GM18519 (cell line): ENCODE results near the gene ZDBF2.
A peak's percentile ranks its signal among the peaks of the same experiment; 100 is the strongest.
"Not testable (repeated sequence)": the region's sequence is repeated elsewhere in the genome, so short reads cannot be mapped to it uniquely, and the experiment has no call there.

Source experiments
- ATAC-seq: cut with Tn5 transposase; IDR thresholded peaks from one replicate; pipeline ENCODE4 v1.9.1; 2021; ENCODE audit warnings: mild to moderate bottlenecking, moderate library complexity; ENCODE audit not compliant: unreplicated experiment, low FRiP score

ZDBF2 gene

DNA sequence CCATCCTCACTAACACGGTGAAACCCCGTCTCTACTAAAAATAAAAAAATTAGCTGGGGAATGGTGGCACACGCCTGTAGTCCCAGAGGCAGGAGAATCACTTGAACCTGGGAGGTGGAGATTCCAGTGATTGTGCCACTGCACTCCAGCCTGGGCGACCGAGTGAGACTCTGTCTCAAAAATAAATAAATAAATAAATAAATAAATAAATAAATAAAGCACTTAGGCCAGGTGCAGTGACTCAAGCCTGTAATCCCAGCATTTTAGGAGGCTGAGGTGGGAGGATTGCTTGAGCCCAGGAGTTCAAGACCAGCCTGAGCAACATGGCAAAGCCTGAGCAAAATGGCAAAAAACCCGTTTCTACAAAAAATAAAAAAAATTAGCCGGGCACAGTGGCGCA, 15.8 kb upstream of the ZDBF2 start:
- not testable (repeated sequence) for ATAC-seq

DNA sequence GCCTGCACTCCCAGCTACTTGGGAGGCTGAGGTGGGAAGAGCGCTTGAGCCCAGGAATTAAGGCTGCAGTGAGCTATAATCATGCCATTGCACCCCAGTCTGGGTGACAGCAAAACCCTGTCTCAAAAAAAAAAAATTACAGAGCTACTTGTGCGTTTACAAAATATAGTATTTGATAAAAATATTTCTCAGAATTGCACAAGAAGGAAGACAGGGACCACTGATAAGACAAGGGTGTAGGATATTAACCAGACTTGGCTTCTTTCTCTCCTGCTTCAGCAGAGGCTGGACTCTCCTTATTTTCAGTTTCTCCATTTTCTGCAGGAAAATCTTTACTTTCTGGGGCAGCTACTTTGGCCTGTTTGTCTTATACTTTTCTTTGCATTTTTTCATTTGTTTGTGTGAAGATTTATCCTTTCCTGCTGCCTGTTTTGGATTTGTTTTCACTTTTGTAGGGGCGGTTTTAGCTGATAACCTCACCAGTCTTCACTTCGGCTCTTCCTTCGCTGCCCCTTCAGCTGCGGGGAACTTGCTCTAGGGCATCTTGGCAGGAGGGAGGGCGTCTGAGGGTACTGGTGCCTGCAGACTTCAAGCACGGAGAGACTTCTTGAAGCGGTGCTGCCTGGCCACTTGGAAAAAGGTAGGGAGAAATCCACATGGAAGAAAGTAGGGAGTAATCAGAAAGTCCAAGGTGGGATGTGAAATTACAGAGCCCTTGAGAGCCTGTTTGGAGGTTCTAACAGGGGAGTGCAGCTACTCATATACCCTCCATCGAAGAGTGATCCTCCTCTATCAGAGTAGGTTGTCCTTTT, 14.9 kb upstream of the ZDBF2 start:
- no peak for ATAC-seq

DNA sequence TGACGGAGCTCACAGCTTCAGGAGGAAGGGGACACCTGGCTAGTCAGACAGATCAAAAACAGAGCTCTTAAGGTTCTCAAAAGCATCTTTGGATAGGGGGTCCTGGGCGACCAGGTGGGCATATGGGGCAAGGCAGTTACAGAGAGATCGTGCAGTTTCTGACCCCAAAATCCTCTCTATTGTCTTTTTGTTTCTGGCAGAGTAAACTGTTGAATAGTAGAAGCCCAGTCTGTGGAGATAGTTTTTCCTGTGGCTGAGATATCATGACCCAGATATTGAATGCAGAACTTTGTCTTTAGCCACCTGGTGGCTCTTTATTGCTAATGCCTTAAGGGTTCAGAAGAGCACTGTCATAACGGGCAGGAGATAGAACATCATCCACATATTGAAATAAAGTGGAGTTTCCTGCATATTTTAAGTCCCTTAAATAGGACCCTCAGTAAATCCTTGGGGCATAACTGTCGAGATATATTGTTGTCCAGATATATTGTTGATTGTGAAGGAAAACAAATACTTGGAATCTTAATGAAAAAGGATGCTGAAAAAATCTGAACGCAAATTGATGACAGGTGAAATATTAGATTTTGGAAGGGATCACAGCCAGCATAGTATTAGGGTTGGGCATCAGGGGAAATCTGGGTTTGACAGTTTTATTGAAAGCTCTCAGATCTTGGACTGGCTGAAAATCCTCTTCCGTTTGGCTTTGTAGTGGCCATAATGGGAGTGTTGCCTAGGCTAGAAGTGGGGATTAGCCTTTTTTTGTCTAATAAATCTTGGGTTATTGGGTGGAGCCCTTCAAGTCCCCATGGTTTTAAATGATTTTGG, 14.1 kb upstream of the ZDBF2 start:
- ATAC-seq = peak; percentile 58

DNA sequence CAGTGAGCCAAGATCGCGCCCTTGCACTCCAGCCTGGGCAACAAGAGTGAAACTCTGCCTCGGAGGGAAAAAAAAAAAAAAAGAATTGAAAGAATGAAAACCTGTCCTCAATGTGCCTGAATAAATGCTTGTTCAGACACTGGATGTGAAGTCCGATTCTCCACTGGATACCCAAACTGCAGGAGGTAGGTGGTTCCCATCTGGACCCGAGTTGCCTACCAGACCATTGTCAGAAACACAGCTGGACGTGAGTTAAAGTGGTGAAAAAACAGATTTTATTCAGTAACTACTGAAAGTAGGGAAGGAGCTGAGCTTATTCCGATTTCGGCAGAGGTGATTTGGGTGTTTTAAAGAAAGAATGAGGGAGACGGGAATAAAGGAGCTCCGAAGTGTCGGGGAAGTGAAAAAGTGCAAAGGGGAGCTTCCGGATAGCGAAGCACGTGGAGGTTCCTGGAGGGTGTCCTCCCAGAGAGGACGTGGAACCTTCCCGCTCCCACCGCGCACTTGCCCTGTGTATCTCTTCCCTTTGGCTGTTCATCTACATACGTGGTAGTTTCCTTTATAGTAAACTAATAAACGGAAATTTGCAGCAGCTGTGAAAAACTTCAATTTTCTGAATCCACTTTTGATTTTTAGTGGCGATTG, 10.4 kb upstream of the ZDBF2 start:
- no peak for ATAC-seq

DNA sequence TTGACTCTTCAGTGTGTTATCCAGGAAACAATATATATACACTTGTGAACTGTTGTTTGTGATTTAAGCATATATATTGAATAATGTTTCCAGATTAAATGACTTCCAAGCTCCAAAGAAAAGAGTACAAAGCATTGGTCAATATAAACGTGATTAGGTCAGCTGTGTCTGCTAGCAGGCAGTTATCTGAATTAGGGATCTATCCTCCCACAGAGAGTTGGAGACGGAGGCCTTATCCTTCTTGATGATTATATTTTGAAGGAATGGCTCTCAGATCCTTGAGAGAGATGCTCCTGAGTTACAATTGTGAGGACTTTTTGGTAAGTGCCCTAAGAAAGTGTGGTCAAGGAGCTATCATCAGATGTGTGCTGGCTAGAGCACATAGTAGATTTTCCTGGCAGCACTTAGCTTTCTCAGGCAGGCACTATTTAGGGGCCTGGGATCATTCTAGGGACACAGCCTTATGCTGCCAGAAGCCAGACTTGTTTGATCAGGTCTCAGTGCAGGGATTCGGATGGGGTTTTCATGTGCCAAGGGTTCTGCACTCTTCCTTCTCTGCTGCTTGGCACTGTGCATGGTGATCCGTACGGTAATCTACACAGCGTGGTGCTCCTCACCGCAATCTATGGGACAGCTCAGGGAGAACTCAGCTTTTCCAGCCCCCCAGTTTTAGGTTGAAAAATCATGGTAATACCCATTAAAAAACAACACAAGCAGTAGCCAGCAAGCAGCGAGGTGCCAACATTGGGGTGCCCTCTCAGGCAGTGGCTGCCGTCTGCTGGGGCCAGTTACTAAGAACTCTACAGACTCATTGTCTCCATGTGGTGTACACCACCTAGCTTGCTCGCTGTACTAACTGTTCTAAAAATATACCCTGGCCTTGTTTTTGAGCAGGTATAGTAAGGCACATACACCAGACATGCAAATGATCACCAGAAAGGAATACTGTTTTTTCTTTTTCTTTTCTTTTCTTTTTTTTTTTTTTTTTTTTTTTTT, 8.0 kb upstream of the ZDBF2 start:
- no peak for ATAC-seq

DNA sequence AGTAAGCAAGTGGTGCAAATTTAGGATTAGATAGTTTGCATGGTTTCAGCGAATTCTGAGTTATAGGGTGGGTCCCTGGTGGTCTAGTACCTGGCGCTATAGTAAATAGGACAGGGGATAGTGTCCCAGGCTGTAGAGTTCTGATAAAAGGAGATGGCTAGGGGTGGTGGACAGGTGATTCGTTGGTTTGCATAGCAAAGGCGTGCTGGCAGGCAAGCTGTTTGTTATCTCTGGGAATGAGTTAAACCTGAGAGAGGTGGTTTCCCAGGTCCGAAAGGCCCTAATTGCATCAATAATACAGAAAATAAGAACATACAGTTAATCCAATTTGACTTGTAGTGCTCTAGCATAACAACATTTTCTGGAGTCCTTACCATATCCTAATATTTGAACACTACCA, 6.9 kb upstream of the ZDBF2 start:
- ATAC-seq = no peak

DNA sequence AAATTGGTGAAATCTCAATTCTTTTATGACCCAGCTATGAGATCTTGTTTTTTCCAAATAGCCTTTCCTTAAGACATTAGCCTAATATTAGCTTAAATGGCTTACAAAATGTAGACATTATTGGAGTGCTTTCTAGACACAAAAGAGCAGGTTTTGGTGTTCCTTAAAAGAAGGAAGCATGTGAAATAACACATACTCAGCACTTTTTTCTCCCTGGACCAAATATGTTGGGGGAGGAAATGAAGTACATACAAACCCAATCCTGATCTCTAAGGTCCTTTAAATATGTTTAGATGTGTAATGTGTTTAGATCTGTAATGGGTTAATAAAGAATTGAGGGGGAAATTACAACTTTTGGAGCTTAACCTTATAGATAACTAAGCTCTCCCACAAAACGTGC, 3.4 kb upstream of the ZDBF2 start:
- ATAC-seq = no peak

DNA sequence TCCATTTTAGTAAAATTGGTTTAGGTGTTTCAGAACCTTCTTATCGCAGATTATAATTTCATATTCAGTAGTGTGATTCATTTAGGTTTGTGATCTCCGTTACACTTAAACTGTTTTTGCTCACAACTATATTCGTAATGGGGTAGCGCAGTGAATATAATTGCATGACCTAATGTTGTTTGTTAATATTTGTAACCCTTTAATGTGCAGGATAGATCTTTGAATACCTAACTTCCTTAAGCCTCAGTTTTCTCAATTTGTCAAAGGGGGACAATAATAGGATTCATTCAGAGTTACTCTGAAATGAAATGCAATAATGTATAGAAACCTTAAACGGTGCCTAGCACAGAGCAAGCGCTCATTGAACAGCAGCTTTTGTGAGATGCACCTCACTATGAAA, 558 bp upstream of the ZDBF2 start:
- no peak for ATAC-seq

DNA sequence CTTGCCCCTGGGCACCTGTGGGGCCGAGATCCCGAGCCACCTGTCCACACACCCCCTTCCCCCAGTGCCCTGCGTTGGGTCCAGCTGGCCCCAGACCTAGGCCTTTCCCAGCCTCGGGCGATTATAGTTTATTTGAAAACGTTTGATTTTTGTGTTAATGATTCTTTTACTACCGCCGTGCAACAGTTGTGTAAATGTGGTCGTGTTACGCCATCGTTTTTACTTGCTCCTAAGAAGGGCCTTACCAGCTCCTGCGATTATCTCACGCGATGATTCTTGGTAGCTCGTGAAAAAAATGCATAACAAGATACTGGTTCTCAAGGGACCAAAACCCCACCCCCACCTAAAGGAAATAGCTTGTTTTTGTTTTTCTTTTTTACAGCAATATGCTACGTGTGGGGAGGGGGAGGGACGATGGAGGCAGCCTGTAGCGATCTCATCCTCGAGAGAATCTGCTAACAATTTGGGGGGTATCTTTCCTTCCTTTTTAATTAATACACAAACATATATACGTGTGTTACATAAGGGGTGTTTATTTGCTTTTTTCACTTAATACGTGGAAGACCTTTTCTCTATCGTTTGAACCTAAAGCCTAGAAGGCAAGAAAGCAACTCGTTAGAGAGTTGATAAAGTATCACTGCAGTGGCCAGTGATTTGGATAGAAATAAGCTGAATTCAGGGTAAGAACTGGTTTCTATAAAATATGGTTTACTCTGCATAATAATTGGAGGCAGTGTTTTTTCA, 1.0 kb downstream of the ZDBF2 start:
- no peak for ATAC-seq

DNA sequence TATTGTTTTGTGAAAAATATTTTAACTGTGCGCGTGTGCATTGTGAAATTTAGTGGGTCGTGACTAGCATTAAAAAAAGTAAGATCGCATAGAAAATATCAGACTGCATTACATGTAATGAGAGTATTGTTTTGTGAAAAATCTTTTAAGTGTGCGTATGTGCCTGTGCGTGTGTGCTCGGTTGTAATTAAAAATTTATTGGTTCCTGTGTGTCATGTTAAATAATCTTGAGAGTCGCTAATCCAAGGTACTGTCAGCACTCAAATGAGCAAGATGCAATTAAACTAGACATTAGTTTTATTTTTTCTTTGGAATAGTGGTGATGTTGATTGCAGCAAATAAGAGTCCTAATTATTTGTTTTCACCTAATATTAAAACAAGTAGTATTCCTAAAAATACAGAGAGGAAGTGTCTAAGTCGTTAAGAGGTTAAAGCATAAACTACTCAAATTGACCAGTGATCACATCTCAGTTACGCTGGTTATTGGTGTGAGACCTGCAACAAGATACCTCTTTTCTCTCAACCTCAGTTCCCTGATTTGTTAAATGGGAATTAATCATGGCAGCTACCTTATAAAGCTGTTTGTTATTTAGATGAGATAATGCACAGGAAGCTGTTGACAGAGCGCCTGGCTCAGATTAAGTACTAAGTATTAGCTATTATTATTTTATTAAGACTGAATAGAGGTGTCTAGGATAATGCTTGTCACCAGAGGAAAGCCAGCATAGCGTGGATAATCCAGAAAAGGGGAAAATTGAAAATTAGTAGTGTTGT, 1.9 kb downstream of the ZDBF2 start:
- ATAC-seq = no peak

DNA sequence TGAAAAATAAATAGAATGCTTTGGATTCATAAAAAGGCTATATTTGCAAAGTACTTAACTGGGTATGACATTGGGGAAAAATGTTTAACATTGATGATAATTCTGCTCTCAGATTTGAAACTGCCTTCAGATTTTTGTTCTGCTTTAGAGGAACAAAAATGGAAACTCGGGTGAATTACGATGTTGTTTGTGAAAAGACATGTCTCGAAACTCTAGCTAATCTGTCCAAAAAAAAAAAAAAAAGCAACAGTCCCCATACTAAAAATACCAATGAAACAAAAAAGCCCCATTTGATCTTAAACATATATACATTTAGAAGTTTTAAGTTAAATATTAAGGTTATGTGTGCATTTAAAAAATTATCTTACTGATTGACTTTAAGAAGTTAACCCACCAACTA, 3.0 kb downstream of the ZDBF2 start:
- ATAC-seq = no peak

DNA sequence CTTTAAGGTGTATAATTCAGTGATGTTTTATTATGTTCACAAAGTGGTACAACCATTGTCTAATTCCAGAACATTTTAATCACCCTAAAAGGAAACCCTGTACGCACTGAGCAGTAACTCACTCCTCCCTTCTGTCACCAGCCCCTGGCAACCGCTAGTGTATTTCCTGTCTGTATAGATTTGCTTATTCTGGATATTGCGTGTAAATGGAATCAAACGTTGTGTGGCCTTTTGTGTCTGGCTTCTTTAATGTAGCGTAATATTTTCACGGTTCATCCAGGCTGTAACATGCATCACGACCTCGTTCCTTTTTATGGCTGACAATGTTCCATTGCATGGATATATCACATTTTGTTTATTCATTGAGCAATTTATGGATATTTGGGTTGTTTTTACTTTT, 8.3 kb downstream of the ZDBF2 start:
- no peak for ATAC-seq

DNA sequence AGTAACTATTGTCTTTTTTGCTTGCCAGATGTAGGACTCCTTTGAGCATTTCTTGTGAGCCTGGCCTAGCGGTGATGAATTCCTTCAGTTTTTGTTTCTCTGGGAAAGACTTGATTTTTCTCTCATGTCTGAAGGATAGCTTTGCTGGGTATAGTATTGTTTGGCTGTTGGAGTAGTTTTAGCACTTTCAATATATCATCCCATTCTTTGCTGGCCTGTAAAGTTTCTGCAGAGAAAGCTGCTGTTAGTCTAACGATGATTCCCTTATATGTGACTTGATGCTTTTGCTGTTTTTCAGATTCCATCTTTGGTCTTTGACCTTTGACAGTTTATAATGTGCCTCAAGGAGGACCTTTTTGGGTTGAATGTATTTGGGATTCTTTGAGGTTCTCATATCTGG, 12.7 kb downstream of the ZDBF2 start:
- no peak for ATAC-seq

DNA sequence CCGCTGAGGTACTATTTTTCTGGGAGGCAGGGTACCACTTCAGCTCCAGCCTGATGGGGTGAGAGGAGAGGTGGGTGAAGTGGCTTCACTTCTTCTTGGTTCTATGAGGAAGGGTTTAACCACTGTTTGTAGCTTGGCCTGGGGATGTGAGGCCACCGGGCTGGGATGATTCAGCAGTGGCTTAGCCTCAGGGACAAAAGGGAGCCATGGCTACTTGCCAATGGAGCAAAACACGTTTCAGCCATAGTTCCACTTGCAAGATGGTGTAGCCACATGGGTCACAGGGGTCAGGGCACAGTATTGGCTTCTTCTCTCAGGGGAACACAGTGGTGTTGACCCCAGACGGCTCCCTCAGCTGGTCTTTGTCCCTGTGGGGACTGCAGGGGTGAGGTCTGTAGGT, 14.9 kb downstream of the ZDBF2 start:
- ATAC-seq = no peak

DNA sequence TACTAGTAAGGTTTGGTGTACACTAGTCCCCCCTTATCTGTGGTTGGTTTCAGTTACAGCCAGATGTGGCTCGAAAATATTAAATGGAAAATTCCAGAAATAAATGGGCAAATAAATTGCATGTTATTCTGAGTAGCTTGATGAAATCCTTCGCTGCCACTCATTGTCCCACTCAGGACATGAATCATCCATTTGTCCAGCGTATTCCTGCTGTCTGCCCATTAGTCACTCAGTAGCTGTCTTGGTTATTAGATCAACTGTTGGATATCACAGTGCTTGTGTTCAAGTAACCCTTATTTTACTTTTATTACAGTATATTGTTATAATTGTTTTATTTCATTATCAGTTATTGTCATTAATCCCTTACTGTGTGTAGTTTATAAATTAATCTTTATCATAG, 21.7 kb downstream of the ZDBF2 start:
- ATAC-seq = no peak

DNA sequence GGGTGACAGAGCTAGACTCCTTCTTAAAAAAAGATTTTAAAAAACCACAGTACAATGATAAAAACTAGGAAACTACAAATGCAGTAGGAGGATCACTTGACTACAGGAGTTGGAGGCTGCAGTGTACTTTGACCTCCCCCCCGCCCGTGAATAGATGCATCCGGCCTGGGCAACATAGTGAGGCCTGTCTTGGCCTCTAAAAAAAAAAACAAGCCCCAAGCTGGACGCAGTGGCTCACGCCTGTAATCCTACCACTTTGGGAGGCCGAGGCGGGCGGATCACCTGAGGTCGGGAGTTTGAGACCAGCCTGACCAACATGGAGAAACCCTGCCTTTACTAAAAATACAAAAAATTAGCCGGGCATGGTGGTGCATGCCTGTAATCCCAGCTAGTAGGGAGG, 25.1 kb downstream of the ZDBF2 start:
- ATAC-seq = not testable (repeated sequence)

DNA sequence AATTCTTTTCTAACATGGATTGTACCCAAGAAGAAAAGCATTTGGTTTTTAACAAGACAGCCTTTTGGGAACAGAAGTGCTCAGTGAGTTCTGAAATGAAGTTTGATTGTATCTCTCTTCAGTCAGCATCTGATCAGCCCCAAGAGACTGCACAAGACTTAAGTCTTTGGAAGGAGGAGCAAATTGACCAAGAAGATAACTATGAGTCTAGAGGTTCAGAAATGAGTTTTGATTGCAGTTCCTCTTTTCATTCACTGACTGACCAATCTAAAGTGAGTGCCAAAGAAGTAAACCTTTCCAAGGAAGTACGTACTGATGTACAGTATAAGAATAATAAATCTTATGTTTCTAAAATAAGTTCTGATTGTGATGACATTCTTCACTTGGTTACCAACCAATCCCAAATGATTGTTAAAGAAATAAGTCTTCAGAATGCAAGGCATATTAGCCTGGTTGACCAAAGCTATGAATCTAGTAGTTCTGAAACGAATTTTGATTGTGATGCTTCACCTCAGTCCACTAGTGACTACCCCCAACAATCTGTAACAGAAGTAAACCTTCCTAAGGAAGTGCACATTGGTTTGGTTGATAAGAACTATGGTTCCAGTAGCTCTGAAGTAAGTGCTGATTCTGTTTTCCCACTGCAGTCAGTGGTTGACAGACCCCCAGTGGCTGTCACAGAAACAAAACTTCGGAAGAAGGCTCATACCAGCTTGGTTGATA, 31.2 kb downstream of the ZDBF2 start:
- ATAC-seq = peak; percentile 75

DNA sequence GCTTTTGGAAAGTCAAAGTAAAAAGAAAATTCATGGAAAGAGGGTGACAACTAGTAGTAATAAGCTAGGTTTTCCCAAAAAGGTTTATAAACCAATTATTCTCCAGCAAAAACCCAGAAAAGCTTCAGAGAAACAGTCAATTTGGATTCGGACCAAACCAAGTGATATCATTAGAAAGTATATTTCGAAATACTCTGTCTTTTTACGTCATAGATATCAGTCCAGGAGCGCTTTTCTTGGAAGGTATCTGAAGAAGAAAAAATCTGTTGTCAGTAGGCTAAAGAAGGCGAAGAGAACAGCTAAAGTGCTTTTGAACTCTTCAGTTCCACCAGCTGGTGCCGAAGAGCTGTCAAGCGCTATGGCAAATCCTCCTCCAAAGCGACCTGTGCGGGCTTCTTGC, 36.6 kb downstream of the ZDBF2 start:
- no peak for ATAC-seq
